Activated CD4-positive, alpha-beta T cell treated with anti-CD3 and anti-CD28 coated beads, Interleukin-2, amount 50 U/mL, for 24 hours (primary cell): ENCODE data around the gene CLN5.
A peak's percentile ranks its signal among the peaks of the same experiment; 100 is the strongest.

Source experiments
- DNase-seq, 2 donors: peaks; one replicate each; pipeline ENCODE4 v3.0.0-alpha.2; 2020; ENCODE audit warnings: low read depth in 1 of 2, low spot score in 1 of 2

CLN5 gene

DNA sequence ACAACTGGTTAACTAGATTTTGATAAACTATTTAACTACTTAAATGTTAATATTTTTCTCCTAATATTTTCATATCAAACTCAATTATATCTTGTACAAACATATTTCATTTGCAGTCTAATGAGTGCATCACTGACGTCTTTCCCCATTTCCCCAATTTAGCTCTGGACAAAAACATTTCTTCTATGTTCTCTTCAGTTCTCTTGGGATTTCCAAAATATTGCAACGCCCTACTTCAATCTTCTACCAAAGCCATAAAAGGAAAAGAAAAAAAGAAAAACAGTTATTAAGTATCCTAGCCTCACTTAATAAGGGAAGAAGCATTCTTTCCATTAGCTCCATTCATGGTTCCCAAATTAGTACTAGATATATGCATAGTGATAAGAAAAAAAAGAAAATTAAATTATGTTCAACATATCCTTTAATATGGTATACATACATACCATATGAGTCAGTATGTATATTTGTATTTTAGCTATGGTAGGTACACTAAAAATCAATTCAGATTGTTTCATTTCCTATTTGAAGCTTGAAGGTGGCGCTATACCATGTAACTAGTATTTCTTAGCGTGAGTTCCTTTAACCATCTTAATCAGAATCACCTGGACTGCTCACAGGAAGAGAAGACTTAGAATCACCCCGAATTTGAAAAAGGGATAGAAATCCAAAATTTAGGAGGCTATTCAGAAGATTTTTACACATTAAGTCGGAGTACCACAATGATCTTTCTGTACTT, 25.2 kb downstream of the CLN5 start:
- no peak for DNase-seq

DNA sequence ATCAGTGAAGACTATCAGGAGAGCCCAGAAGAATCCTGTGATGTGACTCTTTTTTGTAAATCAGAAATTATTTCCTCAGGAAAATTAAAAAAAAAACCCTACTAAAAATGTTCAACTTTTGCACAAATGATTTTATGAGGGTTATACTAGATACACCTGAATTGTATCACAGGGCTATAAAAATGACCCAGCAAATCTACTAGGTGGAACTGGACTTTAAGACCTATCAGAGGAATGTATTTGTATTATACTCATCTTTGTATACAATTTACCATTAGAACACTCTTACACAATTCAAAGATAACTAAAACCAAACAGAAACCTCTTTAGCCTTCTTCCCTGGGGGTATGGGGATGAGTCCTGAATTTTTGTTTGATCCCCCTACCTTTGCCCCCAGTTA, 27.9 kb downstream of the CLN5 start:
- DNase-seq: no peak

DNA sequence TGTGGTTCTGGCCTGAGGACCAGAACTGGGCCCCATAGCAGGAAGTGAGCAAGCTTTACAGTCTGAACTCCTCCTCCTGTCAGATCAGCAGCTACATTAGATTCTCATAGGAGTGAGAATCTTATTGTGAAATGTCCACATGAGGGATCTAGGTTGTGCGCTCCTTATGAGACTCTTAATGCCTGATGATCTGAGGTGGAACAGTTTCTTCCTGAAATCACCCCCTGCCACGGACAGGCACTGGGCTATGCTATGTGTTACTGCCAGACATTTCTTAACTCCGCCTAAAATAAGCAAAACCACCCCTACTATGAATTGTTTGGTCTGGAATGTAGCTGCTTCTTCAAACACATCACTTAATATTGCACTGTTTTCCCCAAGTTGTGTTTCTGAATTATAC, 30.5 kb downstream of the CLN5 start:
- DNase-seq: no peak

DNA sequence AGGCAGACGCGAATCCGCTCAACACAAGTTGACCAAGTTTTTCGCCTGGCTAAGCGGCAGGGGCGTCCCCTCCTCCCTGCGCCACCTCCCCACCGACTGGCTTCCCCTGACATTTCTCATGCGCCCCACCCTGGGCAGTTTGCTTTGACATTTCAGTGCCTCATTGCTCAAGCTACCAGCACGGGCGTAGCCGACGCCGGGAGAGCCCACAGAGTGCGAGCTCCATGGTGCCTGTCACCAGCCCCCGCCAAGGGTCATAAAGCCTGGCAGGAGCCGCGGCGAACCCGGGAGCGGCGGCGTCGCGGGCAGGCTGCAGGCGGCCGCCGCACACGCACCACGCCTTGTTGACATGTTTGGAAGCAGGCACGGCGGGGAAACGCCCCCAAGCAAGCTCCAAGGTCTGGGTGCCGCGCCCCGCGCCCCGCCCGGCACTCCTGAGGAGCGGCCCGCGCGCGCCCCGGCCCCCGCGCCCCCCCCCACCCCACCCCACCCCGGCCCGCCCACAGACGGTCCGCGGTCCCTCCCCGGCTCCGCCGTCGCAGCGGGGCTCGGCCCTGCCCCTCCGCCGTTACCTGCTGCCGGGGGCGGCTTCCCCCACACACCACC, 34.5 kb downstream of the CLN5 start:
- DNase-seq: peak; percentile 41 to 58

DNA sequence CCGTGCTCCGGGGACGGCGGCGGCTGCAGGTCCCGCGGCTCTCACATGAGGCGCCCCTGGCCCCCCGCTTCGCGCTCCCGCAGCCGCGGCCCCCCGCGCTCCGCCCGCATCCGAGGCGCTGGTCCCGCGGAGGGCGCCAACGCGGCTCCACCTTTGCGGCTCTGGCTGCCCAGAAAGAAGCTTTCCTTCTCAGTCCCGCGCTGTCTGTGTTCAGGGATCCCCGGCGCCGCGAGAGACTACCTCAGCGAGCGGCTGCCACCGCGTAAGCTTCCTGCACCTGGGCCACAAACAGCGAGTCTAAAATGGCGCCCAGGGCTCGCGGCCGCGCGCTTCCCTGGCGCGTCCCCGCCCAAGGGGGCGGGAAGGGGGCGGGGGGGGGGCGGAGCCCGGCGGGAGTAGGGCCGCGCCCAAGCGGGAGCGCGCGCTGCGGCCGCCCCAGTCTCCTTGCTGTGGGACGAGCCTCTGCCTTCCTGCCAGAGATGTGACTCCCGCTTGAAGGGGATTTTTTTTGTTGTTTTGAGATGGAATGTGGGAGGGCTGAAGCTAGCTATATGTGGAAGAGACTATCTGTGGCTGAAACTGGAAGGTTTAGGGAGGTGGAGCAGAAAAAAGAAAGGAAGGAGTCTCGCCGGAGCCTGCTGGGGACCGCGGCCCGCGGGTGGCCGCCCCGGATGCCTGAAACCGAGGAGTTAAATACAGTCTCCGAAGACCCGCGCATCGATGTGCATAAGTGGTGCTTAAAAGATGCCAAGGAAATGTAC, 35.2 kb downstream of the CLN5 start, which contains the start of gene FBXL3:
Gene FBXL3, minus strand, starts transcription at position 299 of the 761 bp plus-strand sequence. CDS start 5,299 bp downstream, outside the sequence.
- DNase-seq: peak; percentile 69 to 74

DNA sequence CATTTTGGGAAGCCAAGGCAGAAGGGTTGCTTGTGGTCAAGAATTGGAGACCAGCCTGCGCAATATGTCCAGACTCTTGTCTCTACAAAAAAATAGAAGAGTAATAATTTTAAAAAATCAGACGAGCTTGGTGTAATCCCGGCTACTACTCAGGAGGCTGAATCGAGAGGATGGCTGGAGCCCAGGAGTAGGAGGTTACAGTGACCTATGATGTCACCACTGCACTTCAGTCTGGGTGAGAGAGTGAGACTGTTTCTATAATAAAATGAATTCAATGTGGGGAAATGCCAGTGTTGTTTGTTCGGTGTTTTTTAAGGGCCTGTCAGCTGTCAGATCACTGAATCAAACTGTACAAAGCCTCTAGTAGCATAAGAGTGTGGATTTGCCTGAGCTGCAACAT, 36.3 kb downstream of the CLN5 start:
- no peak for DNase-seq

DNA sequence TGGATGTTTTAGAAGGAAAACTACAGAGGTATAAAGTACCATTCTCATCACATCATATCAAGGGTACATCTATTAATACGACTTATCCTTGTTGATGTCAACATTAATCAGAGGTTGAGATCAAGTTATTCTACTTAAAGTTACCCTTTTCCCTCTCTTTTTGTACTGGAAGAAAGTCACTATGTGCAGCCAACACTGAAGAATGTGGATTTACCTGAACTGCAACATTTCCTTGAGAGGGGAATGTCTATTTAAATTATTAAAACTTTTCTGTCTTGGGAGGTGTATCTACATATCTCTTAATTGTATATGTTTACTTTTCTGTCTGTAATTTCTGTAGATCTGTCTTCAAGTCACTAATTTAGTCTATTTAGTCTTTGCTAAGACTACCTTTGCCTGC, 37.6 kb downstream of the CLN5 start:
- no peak for DNase-seq

DNA sequence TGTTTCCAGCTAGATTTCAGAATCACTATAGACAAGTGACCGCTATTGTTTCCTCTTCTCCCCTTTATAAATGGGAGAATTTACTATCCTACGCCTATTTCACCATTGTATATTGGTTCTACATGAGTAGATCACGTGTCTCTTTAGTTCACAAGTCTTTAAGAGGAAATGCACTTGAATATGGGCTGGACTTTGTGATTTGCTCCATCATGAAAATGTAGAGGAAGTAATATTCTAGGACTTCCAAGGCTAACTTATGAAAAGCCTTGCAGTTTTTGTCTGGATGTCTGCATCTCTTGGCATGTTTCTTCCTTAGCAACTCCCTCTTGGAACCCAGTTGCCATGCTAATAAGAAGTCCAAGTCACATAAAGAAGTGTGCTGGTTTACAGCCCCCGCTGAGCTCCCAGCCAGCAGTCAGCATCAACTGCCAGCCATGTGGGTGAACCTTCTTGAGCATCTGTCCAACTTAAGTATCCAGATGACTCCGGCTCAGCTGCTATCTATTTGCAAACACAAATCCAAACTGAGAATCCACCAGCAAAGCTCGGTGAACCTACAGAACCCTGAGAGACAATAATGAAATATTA, 39.9 kb downstream of the CLN5 start:
- DNase-seq: no peak

DNA sequence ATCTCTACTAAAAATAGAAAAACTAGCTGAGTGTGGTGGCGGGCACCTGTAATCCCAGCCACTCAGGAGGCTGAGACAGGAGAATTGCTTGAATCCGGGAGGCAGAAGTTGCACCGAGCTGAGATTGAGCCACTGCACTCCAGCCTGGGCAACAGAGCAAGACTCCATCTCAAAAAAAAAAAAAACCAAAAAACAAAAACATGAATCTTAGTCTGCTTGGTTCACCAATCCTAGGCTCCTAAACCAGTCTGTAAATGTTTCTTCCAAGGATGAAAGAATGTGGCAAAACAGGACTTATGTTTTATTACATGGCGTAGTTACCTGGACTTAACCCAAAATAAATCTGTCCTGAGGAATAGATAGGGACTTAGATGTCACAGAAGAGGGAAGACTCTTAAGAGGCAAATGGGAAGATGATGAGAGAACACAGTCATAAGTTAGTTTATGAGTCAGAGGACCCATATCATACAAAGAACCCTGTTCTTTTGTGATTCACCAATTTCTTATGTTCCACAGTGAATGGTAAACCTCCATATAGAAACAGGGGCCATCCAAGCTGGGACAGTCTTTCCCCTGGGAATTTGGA, 41.9 kb downstream of the CLN5 start:
- no peak for DNase-seq

DNA sequence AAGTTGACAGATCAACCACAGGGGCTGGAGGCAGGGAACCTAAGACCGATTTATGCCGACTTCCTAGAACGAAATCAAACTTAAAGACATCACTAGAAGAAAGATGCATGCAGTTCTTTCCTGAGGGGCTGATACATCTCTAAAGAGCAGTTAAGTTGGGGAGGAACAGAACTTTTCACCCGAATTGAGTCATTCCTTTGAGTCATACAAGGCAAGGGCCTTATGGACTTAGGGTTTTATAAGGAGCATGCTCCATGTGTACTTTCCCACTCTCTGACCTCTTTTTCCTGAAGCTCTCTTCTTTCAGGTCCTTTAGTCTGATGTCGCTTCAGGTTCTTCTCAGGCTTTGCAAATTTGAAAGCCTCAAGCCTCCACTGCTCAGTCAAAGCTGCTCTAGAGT, 43.0 kb downstream of the CLN5 start:
- DNase-seq: no peak

DNA sequence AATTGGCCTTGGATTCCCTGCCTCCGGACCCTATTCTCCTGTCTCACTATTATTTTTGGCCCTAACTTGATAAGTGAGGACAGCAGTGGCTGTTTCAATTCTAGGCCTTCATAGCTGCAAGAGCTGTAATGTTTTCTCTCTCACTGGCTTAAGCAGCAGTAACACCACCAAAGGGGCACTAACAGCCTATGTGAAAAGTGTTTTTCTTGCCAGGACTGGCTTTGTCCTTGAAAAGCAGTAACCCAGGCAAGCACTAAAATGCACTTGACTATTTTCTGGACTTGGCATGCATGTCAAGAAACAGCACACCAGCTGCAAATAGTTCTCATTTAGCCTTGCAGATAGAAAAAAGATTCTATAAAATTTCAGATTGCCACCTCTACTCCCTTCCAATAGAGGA, 44.4 kb downstream of the CLN5 start:
- DNase-seq: no peak

DNA sequence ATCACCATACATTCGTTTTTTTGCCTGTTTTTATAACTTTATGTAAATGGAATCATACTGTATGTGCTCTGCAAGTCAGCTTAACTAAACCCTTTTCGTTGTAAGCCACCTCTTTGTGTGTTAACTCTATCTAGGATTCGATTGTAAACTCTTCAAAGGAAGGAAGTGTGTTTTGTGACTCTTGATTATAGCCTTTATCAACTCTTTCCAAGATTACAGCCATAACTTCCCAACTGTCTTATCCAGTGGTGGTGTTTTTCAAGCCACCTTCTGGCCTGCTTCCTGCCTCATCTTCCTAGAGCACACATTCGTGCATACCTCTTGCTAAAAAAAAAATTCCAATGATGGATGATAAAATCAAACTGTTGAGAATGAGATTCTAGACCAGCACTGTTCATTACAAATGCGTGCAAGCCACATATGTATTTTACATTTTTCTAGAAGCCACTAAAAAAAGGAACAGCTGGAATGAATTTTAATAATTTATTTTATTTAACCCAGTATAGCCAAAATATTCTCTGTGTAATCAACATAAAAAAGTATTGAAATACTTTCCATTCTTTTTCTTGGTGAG, 47.1 kb downstream of the CLN5 start:
- no peak for DNase-seq

DNA sequence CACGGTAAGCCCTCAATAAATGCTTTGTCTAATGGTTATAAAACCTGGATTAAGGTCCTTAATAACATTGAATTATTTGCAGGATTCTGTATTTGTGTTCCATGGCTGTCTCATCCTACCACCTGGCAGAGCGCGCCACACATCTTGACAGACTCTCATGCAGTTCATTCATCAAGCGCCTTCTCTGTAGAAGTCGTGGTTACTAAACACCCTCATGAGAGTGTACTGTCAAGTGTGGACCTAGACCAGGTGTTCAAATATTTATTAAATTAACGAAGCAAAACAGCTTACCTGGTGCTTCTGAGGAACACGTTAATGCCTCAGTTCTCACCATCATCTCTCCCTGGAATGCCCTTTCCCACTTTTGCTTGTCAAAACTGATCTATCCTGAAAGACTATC, 48.2 kb downstream of the CLN5 start:
- DNase-seq: no peak

DNA sequence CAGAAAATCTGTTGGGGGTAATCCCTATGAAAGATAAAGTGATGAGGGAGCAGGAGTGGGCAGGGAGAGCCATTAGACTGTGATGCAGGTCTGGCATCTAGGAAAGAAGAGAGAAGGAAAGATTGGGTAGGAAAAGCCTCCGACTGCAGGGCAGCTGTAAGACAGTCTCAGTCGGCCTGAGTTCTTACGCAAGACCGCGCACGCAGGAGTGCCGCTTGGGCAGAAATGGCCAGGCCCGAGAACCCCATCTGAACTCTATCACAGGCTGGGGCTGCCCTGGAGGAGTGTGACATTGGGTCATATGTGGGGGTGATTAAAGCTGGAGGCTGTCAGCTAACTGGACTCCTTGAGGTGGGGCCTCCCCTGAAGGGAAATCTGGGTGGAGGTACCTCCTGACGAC, 49.0 kb downstream of the CLN5 start:
- no peak for DNase-seq

DNA sequence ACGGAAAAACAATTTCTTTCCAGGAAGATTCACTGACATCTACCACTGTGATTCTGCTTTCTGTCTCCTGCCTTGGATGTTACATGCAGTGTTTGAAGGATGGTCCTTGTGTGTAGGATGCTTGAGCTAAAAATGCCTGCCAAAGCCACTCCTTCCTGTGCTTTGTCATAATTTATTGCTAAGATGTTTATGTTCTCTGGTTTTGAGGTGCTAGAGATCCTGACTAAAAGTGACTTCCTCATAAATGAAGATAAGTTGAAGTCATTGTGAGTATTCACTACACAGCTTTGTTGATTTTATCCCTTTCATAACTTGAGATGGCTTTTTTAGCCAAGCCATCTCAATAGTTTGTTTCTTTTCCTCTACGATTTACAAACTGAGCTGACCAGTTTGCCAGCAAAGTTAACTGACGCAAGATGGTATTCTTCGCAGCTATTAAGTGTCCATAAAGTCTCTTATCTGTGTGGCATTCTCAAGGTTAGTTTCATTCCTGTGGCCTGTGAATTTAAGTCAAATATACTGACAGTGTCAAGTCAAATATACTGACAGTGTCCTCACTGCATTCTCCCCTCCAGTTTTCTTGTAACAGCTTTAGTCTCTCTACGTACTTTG, 50.8 kb downstream of the CLN5 start:
- DNase-seq: no peak

DNA sequence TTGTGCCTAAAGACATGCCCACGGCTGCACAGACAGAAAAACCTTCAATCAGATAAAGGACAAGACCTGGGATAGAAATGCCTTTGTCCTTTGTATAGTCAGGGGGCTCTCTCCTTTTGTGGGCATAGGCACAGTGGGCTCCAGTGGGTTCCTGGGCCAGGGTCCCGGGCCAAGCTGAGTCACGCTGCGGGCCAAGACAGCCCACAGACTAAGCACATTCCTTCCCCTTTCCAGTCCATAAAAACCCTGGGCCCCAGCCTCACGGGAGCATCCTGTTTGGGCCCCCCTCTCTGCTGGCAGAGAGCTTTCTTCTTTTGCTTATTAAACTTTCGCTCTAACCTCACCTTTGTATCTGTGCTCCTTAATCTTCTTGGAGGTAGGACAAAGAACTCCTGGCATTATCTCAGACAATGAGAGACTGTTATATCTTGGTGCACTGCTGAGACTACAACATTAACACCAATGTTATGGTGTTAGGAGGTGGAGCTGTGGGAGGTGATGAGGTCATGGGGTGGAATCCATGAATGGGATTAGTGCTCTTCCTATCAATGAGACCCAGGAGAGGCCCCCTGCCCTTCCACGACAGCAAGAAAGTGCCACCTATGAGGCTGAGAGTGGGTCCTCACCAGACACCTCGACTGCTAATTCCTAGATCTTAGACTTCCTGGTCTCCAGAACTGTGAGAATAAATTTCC, 55.9 kb downstream of the CLN5 start:
- DNase-seq: no peak

DNA sequence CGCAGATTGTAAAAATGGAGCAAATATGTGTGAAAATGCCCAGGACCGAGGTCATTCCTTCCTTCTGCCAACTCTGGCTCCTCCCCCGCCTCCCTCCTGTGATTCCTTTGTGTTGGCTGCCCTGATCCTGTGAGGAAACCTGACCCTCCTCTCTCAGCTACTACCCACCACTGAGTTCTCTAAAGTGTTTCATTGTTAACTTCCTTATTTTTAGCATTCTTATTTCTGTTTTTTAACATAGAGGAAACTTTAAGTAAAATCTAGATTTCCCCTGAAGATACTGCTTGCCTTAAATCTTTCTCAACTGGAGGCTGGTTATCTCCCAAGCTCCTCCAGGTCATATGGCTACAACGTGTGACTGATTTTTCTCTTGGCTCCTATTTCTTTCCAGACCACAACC, 56.8 kb downstream of the CLN5 start:
- DNase-seq: no peak

DNA sequence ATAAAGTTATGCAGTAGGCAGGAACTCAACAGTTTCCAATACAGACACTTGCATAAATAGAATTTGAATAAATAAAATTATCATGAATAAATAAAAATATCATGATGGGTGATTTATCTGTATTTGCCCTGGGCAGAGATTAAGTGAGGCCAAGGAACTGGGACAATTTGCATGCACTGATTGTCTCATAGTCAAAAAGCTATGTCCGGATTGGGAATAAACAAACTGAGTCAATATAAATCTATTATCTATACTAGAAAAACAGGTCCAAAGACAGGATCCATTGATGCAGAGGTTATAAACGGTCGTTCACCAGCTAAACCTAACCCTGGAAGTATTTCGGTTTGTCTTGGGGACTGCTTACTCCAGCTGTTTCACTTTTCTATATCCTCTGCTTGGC, 61.3 kb downstream of the CLN5 start:
- no peak for DNase-seq
